Calu3 (cell line): ENCODE results near the gene MCM3AP. TPM values are rescaled to one million over a fixed set of nuclear protein-coding genes. Genes with fewer than 3 reads are reported as not detected.

Source experiments
- BruUV-seq: library from RNA; stranded (reverse); fragments of 400-500 nt; replicated peaks from 2 replicates; lab custom pipeline; 2021; lab: Mats Ljungman, UMichigan
- CTCF ChIA-PET: fragments of 300-600 bp; sonication (Branson Sonifier 250); formaldehyde crosslinking; loops from one replicate; lab custom pipeline; 2022; ENCODE audit warnings: antibody characterized with exemption; lab: Charles Lee
- DNase-seq: peaks from one replicate; pipeline ENCODE4 v3.0.0; 2022
- H3K27ac Mint-ChIP-seq: one replicate; pipeline ENCODE4 v1.8.0; 2022; ENCODE audit warnings: mixed read lengths; ENCODE audit not compliant: unreplicated experiment
- H3K27me3 Mint-ChIP-seq: one replicate; pipeline ENCODE4 v1.8.0; 2022; ENCODE audit warnings: mixed read lengths; ENCODE audit not compliant: unreplicated experiment
- H3K36me3 Mint-ChIP-seq: one replicate; pipeline ENCODE4 v1.8.0; 2022; ENCODE audit warnings: mild to moderate bottlenecking, moderate library complexity, mixed read lengths; ENCODE audit not compliant: insufficient read depth, unreplicated experiment
- H3K4me1 Mint-ChIP-seq: one replicate; pipeline ENCODE4 v1.8.0; 2022; ENCODE audit warnings: mild to moderate bottlenecking, low read depth, mixed read lengths; ENCODE audit not compliant: unreplicated experiment
- H3K4me3 Mint-ChIP-seq: one replicate; pipeline ENCODE4 v1.8.0; 2022; ENCODE audit warnings: mild to moderate bottlenecking, low read depth, moderate library complexity, mixed read lengths; ENCODE audit not compliant: unreplicated experiment
- H3K9me3 Mint-ChIP-seq: one replicate; pipeline ENCODE4 v1.8.0; 2022; ENCODE audit warnings: low read depth, mixed read lengths; ENCODE audit not compliant: unreplicated experiment
- CTCF ChIP-seq: fragments of 200-600 bp; IDR thresholded peaks from one replicate; pipeline ENCODE4 v1.8.0; 2022; ENCODE audit warnings: antibody characterized with exemption; ENCODE audit not compliant: unreplicated experiment
- intact Hi-C: fragments of 100-400 bp; cut with micrococcal nuclease; formaldehyde crosslinking; loops from one replicate; pipeline ENCODE4 v1.10.0; 2022; ENCODE audit not compliant: unreplicated experiment
- total RNA-seq: library from RNA; stranded (reverse); gene quantifications from 2 replicates; pipeline ENCODE4 v1.2.3, GENCODE V29; 2022

MCM3AP gene
- total RNA-seq, 1 experiment from 2014 or later, result 64.1 TPM

GRCh38 chr21:46299167-46299566 lies 13.8 kb upstream of the MCM3AP start:
- Mint-ChIP-seq H3K9me3 (no peaks in the 10 kb centered on the region), H3K27ac (no peak overlapping the region), H3K27me3 (no peaks in the 10 kb centered on the region), H3K4me1 (no peaks in the 10 kb centered on the region), H3K4me3 (no peak overlapping the region), H3K36me3 (peaks cover 32% of the 10 kb centered on the region)
- no peak for DNase-seq
- BruUV-seq, result no TSS peak
- no peak for TF ChIP-seq CTCF
- intact Hi-C loops, result no loop called here
- CTCF ChIA-PET, result no interaction called here

GRCh38 chr21:46297338-46298271 lies 12.2 kb upstream of the MCM3AP start:
- DNase-seq, result no peak
- Mint-ChIP-seq H3K36me3 (peaks cover 32% of the 10 kb centered on the region), H3K4me1 (no peaks in the 10 kb centered on the region), H3K4me3 (peak overlapping the region; percentile 39), H3K27ac (no peak overlapping the region), H3K27me3 (no peaks in the 10 kb centered on the region), H3K9me3 (no peaks in the 10 kb centered on the region)
- CTCF ChIA-PET, result no interaction called here
- intact Hi-C loops, result no loop called here
- no peak for TF ChIP-seq CTCF
- BruUV-seq, result TSS peak; percentile 26

GRCh38 chr21:46295996-46296752 lies 10.8 kb upstream of the MCM3AP start:
- Mint-ChIP-seq H3K27me3 (no peaks in the 10 kb centered on the region), H3K27ac (no peak overlapping the region), H3K9me3 (no peaks in the 10 kb centered on the region), H3K4me3 (no peak overlapping the region), H3K36me3 (peaks cover 32% of the 10 kb centered on the region), H3K4me1 (no peaks in the 10 kb centered on the region)
- BruUV-seq, result no TSS peak
- intact Hi-C loops, result no loop called here
- no peak for TF ChIP-seq CTCF
- CTCF ChIA-PET, result no interaction called here
- no peak for DNase-seq

- peak overlapping the region; percentile 17 for H3K27ac Mint-ChIP-seq
- no TSS peak for BruUV-seq
- peaks cover 28% of the 10 kb centered on the region for H3K36me3 Mint-ChIP-seq
- H3K27me3 Mint-ChIP-seq, result no peaks in the 10 kb centered on the region
- DNase-seq, result no peak
- CTCF ChIA-PET, result no interaction called here
- H3K4me1 Mint-ChIP-seq, result no peaks in the 10 kb centered on the region
- intact Hi-C loops, result no loop called here
- no peaks in the 10 kb centered on the region for H3K9me3 Mint-ChIP-seq
- TF ChIP-seq CTCF, result no peak
- no peak overlapping the region for H3K4me3 Mint-ChIP-seq
Observed at GRCh38 chr21:46295177-46295770, 9.9 kb upstream of the MCM3AP start.
